Prostate gland (tissue), 2 donors: Measurements from ENCODE around the gene IFI27L2.

Source experiments
- CTCF ChIP-seq, 4 experiments: fragments of 200-600 bp in 2 of 4; fragments of 450-650 bp in 2 of 4; sonication (generic) in 2 of 4; IDR thresholded peaks; 1 replicate in 3 of 4; 2 replicates in 1 of 4; pipeline ENCODE4 v1.5.1; 2016 to 2019; ENCODE audit warnings: antibody characterized with exemption in 4 of 4, mild to moderate bottlenecking in 2 of 4, moderate library complexity in 2 of 4
- POLR2AphosphoS5 ChIP-seq: sonication (generic); formaldehyde crosslinking; IDR thresholded peaks from one replicate; pipeline ENCODE4 v1.6.1; 2017; ENCODE audit warnings: antibody characterized with exemption

GRCh38 chr14:94163796-94164195 lies 34.4 kb upstream of the IFI27L2 start:
- TF ChIP-seq CTCF (IDR thresholded peaks at IDR 0.05) (no peak), POLR2AphosphoS5 (no peak)
